ENCODE data around the gene PIP5K1B. TPM values are rescaled to one million over a fixed set of nuclear protein-coding genes. Genes with fewer than 3 reads are reported as not detected.

PIP5K1B gene
- total RNA-seq, 1 experiment from 2014 or later = 0.20 TPM

- TF ChIP-seq ELF1 (IDR thresholded peaks at IDR 0.05; ENCODE audit: borderline replicate concordance, low read depth) (no peak), ZNF274 (IDR thresholded peaks at IDR 0.05; ENCODE audit: low read depth, low read length) (no peak), YY1 (IDR thresholded peaks at IDR 0.05; ENCODE audit: extremely low read depth, insufficient replicate concordance, low read depth, low read length) (no peak), MAX (IDR thresholded peaks at IDR 0.05) (no peak), SIN3A (IDR thresholded peaks at IDR 0.05; ENCODE audit: low read depth) (no peak), CEBPB (IDR thresholded peaks at IDR 0.05; ENCODE audit: low read depth) (no peak)
These were observed 90.4 kb downstream of the PIP5K1B start (continued) for GRCh38 chr9:68795411-68795810.

- TF ChIP-seq JUND (IDR thresholded peaks at IDR 0.05) (no peak), RAD21 (IDR thresholded peaks at IDR 0.05; ENCODE audit: low read depth) (no peak), CEBPB (IDR thresholded peaks at IDR 0.05; ENCODE audit: low read depth) (no peak), ELF1 (IDR thresholded peaks at IDR 0.05; ENCODE audit: borderline replicate concordance, low read depth) (no peak), EGR1 (IDR thresholded peaks at IDR 0.05; ENCODE audit: low read depth) (no peak), REST (IDR thresholded peaks at IDR 0.05; ENCODE audit: low read depth) (no peak), ZBTB33 (IDR thresholded peaks at IDR 0.05; ENCODE audit: extremely low read depth, insufficient replicate concordance, low read length) (no peak), CTCF (IDR thresholded peaks at IDR 0.05 in 2 of 3, conservative IDR thresholded peaks at IDR 0.05 in 1 of 3; ENCODE audit: borderline replicate concordance in 1 of 3, insufficient read depth in 1 of 3, low read depth in 2 of 3, low read length in 2 of 3) (no peak), TCF7L2 (IDR thresholded peaks at IDR 0.05; ENCODE audit: borderline replicate concordance, extremely low read depth, insufficient read depth, insufficient read length) (no peak), MAX (IDR thresholded peaks at IDR 0.05) (no peak), SP1 (IDR thresholded peaks at IDR 0.05; ENCODE audit: low read depth) (no peak), EZH2phosphoT487 (IDR thresholded peaks at IDR 0.05; ENCODE audit: borderline replicate concordance) (no peak), ZNF274 (IDR thresholded peaks at IDR 0.05; ENCODE audit: low read depth, low read length) (no peak), YY1 (IDR thresholded peaks at IDR 0.05; ENCODE audit: extremely low read depth, insufficient replicate concordance, low read depth, low read length) (no peak)
- H3K9me2 ChIP-seq (ENCODE audit: insufficient read depth) = no peaks in the 10 kb centered on the region
These were observed 92.1 kb downstream of the PIP5K1B start for GRCh38 chr9:68797116-68797515.

More at GRCh38 chr9:68797116-68797515, 92.1 kb downstream of the PIP5K1B start:
- H3K4me3 ChIP-seq (replicated peaks in 1 of 2; ENCODE audit: low read depth in 1 of 2, low read length in 2 of 2) = no peak overlapping the region
- H3K27ac ChIP-seq (ENCODE audit: low read depth, low read length) = no peak overlapping the region
- no peaks in the 10 kb centered on the region for H4K20me1 ChIP-seq (ENCODE audit: insufficient read depth)
- H3K4me2 ChIP-seq (ENCODE audit: low read length) = no peak overlapping the region
- no peaks in the 10 kb centered on the region for H3K9me3 ChIP-seq (ENCODE audit: control insufficient read depth in 1 of 2, insufficient read depth in 1 of 2, low read depth in 1 of 2, low read length in 2 of 2)
- H3K27me3 ChIP-seq (ENCODE audit: insufficient read depth, low read length) = peaks cover 62% of the 10 kb centered on the region
- ChIA-PET RAD21 (ENCODE audit: low non-redundant PET in 1 of 2, low total read pairs in 2 of 2, uncharacterized antibody in 2 of 2, unreplicated experiment in 2 of 2) (no interaction called here), CTCF (no interaction called here), POLR2A (no interaction called here)
- H2AFZ ChIP-seq (ENCODE audit: low read depth, low read length, poor library complexity, severe bottlenecking) = no peak overlapping the region
- H3K36me3 ChIP-seq (ENCODE audit: control insufficient read depth in 1 of 2, insufficient read depth in 2 of 2, low read length in 2 of 2) = no peaks in the 10 kb centered on the region
- BruUV-seq (replicated peaks) = no TSS peak
- ATAC-seq (no peak), DNase-seq (ENCODE audit: low read depth, low spot score) (no peak)
- H3K9ac ChIP-seq (ENCODE audit: low read length) = no peak overlapping the region
- no peaks in the 10 kb centered on the region for H3K4me1 ChIP-seq (ENCODE audit: control insufficient read depth in 1 of 2, insufficient read depth in 2 of 2, low read length in 2 of 2)
- no peaks in the 10 kb centered on the region for H3K79me2 ChIP-seq (ENCODE audit: insufficient read depth, low read length)
- intact Hi-C loops (cut with micrococcal nuclease) = loop anchor here (5.0 kb wide), 1 partner anchor 60 kb away; no protein-coding TSS in a partner anchor

Data from HCT116 (cell line).